ENCODE data around the gene GNA12.

GNA12 gene

GRCh38 chr7:2834748-2835441 lies 9.2 kb downstream of the GNA12 start:
- DNase-seq: no peak

DNA sequence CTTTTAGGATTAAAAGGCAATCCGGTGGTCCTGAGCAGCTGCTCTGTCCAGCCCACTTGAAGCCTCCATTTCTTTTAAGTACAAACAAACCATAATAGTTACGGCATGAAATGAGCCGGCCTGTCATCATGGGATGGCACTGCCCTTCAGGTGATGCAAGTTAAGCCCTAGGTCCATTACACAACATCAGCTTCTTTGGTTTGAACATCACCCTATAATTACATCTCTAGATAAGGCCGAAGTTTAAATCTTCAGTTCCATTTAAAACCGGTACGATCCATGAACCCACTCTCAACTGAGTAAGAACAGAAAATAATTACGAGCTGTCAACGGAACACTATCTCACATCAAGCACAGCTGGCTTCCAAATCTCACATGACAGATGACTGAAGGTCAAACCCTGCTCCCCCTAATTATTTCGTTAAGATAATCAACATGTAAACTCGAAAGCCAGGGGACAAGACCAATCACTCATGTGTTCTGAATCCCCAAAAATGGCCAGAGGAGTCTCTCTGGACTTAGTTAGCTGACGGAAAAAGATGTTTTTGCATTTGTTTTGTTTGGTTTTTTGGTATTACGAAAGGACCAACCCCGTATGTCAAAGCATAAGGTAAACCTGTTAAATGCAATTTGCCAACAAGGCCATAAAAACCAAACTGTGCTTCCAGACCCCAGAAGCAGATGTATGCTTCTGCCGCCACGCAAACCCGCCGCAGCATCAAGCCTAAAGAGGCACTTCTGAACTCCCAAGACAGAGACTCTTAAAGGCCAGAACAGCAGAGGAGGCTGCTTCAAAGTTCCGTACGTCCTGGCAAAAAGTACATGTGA lies 10.8 kb downstream of the GNA12 start:
- no peak for DNase-seq

- no peak for DNase-seq
Observed at GRCh38 chr7:2832461-2832860, 11.6 kb downstream of the GNA12 start.

DNA sequence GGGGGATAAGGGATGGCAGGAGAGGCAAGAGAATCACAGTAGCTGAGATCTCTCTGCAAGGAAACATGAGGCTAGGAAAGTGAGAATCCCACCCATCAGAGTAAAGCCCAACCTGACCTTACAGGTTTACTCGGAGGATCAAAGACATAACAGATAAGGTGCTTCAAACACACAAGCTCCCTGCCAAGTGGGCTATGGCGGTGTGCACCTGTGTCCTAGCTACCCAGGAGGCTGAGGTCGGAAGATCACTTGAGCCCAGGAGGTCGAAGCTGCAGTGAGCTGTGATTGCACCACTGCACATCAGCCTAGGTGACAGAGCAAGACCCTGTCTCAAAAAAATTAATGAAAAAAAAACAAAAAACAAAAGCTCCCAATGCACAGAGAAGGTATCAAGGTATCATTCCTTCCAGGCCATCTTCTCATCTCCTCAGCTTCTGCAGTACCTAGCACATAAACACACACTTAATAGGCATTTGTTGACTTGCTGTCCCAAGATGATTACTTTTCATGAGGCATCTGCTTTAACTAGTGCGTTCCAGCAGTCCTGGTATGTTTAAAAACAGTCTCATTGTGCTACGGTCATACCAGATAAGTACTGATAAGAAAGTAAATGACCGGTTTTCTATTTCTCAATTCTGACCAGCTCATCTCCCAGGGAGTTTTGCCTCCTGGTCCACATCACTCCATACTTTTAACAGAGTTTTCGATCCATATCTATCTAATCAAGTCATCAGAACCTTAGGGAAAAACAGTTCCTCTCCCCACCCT lies 13.3 kb downstream of the GNA12 start:
- no peak for DNase-seq

DNA sequence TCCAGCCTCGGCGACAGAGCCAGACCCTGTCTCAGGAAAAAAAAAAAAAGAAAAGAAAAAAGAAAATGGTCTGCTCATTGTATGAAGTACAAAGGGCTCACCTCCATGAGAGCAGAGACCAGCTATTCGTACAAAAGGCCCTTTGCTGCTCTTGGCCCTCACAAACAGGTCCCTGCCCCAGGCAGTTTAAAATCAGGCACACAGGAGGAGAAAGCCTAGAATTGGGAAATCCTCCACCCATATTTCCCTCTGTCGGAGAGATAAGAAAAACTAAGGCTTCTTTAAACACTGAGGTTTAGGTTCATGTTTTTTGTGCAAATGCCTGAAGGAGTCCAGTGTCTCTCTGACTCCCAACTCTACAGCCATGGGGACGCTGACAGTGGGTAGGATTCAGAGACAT lies 15.1 kb downstream of the GNA12 start:
- no peak for DNase-seq

DNA sequence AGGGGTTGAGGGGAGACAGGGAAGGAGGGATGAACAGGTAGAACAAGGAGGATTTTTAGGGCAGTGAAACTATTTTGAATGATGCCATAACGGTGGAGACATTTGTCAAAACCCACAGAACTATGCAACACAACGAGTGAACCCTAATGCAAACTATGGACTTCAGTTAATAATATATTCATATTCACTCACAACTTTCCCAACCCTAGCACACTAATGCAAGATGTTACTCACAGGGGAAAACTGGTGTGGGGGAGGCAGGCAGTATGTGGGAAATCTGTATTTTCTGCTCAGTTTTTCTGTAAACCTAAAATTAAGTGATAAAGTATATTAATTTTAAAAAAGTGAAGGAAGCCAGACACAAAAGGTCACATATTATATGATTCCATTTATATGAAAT lies 17.3 kb downstream of the GNA12 start:
- no peak for DNase-seq

- DNase-seq: no peak
Observed at GRCh38 chr7:2825559-2826227, 18.4 kb downstream of the GNA12 start.

GRCh38 chr7:2824678-2825461 lies 19.2 kb downstream of the GNA12 start:
- no peak for DNase-seq

DNA sequence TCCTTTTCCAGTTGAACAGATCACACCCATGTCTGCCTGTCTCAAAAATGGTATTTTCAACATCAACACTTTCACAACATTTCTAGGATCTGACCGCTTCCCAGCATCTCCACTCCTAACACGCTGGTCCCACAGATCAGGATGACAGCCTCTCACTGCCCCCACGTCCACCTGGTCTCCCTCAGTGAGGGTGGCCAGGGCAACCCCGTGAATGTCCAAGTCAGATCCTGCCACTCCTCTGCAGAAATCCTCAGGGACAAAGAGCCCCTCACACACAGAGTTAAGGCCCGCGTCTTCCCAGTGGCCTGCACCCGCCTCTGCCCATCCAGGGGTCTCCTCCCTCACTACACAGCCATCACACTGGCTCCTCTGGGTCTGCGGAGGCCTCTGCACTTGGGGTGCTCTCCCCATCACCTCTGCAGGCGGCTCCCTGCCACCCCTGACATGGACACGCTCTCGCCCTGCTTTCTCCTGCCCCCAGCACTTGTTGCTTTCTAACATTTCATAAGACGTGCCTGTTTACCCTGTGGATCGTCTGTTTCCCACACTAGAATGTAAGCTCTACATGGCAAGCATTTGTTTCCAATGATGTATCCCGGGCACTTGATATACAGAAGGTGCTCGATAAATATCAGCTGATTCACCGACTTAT lies 20.0 kb downstream of the GNA12 start:
- DNase-seq: no peak

- no peak for DNase-seq
Observed at GRCh38 chr7:2823130-2823529, 21.0 kb downstream of the GNA12 start.

DNA sequence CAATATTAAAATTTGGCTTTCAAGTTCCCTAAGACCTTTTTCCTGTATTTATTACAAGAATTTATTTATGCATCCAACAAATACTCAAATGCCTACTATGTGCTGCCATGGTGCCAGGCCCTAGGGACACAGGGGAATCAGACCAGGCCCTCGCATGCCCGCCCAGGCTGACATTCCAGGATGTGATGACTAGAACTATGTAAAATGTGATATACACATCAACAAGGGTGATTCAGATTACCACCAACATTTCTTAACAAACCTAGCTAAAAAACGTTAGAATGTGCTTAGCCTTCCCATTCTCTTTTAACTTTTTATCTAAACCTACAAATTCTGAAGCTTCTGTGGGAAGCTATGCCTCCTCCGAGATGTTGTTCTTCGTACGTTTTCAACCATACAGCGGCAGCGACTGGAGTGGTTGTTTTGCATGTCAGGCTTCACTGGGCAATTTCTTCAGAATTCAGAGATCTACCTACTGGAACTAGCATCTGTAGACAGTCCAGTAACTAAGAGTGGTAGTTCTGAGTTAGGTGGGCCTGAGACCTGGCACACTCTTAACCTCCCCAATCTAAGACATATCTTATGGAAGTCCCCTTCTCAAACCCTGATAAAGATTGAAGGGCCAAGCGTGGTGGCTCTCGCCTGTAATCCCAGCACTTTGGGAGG lies 22.1 kb downstream of the GNA12 start:
- no peak for DNase-seq

- no peak for DNase-seq
Observed at GRCh38 chr7:2821161-2821841, 22.8 kb downstream of the GNA12 start.

GRCh38 chr7:2820508-2820934 lies 23.6 kb downstream of the GNA12 start:
- no peak for DNase-seq

DNA sequence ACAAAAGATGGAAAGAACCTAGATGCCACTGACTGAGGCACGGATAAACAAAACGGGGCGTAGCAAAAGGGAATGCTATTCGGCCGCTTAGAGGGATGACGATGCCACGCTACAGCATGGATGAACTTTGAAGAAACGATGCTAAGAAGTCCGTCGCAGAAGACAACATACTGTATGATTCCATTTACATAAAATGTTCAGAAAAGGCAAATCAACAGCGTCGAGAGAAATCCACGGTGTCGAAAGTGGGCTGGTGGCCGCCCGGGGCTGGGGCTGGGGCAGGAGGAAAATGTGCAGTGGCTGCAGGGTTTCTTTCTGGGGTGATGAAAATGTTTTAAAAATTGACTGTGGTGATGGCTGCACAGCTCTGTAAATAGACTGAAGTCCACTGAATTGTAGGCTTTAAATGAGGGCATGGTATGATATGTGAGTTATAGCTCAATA lies 24.1 kb downstream of the GNA12 start:
- no peak for DNase-seq

- no peak for DNase-seq
Observed at GRCh38 chr7:2819161-2819953, 24.8 kb downstream of the GNA12 start.

DNA sequence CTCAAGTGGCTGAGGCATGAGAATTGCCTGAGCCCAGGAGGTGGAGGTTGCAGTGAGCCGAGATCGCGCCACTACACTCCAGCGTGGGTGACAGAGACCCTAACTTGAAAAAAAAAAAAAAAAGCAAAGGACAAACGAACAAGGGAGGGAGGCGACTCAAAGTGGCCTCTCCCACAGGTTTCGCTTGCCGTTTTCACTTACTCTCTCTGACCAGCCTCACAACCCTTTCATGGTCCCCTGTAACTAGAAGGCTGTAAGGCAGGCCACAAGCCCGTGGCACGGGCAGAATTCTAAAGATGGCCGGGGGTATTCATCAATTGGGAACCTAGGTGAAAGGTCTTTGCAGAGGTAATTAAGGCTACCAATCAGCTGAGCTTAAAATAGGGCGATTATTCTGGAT lies 25.5 kb downstream of the GNA12 start:
- no peak for DNase-seq

- DNase-seq: no peak
Observed at GRCh38 chr7:2818121-2818520, 26.0 kb downstream of the GNA12 start.

DNA sequence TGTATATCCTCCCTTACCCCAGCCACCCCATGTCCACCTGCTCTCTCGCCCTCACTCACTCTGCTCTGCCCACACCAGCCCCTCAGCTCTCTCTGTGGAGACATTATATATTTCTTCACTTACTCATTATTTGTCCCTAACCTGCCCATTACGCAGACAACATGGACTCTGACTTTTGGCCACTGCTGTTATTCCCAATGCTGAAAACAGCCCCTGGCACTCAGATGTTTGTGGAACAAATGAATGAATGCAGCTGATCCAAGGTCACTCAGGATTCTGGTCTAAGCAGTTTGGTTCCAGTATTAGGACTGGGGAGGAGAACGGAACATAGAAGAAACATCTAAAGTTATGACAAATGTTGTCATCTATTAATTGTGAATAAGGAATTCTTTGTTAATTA lies 26.7 kb downstream of the GNA12 start:
- DNase-seq: no peak

- no peak for DNase-seq
Observed at GRCh38 chr7:2815875-2816245, 28.2 kb downstream of the GNA12 start.
